HG02852 (cell line): ENCODE results near the gene KCNK4.

Source experiments
- ATAC-seq: cut with Tn5 transposase; IDR thresholded peaks from one replicate; pipeline ENCODE4 v1.9.1; 2021; ENCODE audit warnings: mild to moderate bottlenecking, moderate library complexity; ENCODE audit not compliant: unreplicated experiment

KCNK4 gene

GRCh38 chr11:64268025-64268892, 22.8 kb upstream of the KCNK4 start:
- no peak for ATAC-seq

GRCh38 chr11:64268893-64269539, 22.1 kb upstream of the KCNK4 start:
- peak; percentile 8 for ATAC-seq

DNA sequence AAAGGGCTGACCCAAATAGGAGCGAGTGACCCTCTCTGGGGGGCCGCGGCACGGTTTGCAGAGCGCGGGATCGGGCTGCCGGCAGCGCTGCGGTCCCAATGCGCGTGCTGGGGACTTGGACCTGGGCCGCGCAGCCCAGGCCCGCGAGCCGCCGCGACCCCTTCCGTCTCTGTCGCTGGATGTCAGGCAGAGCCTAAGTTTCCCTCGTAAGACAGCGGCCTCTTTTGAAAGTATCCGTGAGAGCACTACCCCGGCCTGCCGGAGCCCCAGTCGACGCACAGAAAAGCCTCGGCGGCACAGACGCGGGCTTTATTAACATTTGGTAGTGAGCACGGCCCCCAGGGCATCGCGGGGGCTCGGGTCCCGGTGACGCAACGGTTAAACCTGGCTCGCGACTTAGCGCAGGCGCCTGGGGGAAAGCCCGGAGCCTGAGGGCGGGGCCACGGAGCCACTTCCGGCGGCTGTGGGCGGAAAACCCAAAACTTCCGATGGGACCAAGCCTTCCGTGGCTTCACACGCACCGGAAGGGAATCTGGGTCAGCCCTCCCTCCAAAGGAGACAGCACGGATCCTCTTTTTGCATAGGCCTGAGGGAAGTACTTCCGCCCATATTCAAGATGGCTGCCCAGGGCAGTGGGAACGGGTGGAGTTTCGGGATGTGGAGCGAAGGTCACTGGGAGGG, 21.4 kb upstream of the KCNK4 start:
- peak; percentile 75 for ATAC-seq

DNA sequence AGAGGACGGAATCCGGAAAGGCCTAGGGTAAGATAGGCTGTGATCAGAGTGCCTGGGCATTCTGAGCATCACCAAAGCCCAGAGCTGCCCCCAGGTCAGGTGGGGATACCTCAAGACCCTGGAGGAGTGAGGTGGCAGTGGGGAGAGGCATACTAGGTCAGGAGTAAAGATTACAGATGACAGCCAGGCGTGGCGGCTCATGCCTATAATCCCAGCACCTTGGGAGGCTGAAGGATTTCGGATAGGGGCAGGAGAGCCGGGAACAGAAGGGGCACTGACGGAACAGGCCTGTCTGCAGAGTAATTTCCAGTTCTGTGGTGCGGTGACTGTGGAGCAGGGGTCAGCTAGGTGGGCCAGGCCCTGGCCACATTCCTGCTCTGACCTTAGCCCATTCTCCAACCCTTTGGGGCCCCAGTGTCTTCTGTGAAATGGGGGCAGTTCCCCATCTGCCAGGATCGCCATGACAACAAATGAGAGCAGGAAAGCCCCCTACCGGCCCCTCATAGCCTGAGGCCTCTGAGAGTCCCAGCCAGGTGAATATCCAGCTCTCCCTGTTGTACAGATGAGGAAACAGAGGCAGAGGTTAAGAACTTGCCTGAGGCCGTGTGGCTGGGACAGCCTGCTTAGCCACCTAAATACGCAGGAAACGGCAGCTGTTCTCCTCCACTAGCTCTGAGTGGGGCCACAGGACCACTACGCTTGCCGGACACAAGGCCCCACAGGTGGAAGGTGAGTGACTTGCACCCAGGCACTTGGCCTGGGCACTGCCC, 15.9 kb upstream of the KCNK4 start:
- ATAC-seq: no peak

- ATAC-seq: no peak
These were observed 15.3 kb upstream of the KCNK4 start for GRCh38 chr11:64275841-64276240.

DNA sequence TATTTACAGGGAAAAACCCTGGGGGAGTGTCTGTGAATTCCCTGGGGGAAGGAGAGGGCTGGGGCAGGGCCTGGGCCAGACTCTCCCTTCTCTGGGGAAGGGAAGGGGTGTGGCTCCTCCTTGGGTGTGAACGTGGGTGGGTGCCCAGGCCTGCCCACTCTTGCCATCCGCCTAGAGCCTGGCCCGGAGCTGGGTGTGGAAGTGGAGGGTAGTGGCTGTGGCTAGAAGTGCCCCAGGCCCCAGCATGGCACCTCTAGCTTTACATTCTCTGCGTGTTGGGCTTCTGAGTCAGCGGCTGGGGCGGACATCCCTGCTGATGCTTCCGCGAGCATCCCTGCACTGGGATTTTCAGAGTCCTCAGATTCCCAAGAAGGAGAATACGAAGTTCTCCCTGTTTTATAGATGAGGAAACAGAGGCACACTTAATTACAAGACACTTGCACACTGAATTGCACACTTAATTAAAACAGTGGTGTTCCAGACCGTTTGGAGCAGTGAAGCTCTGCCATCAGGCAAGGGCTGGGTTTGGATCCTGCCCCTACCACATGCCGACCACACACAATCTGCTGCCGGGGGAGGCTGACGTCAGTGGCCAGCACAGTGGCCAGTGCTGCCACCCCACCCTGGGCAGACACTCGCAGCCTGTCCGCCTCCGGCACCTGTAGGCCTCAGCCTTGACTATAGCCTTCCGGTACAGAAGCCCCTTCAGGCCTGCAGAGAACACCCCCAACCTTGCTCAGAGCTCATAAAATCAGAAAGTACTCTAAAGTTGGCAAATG, 14.3 kb upstream of the KCNK4 start:
- no peak for ATAC-seq

GRCh38 chr11:64278576-64279190, 12.4 kb upstream of the KCNK4 start:
- ATAC-seq: no peak

GRCh38 chr11:64281957-64282770, 8.9 kb upstream of the KCNK4 start:
- ATAC-seq: no peak

DNA sequence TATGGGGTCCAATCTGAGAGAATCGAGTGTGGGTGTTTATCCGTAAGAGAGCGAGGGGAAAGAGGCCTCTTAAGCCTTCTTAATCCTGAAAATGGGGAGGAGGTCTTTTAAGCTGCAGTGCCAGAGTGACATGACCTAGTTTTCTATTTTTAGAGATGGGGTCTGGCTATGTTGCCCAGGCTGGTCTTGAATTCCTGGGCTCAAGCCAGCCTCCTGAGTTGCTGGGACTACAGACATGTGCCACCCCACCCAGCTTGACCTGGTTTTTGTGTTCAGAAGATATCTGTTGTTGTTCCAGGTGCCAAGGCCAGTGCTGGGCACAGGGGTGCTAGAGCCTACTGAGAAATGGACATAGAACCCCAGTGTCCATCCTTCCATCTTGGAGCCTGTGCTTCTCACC, 8.0 kb upstream of the KCNK4 start:
- no peak for ATAC-seq

GRCh38 chr11:64284048-64284961, 6.8 kb upstream of the KCNK4 start, which contains the start of gene BAD:
Gene BAD (minus strand): TSS chr11:64284665. CDS start chr11:64284368, 297 bp downstream.
- peak; percentile 77 for ATAC-seq

- peak; percentile 61 for ATAC-seq
These were observed 5.9 kb upstream of the KCNK4 start, which contains the start of gene GPR137 for GRCh38 chr11:64284962-64285884. Gene GPR137 (plus strand): TSS chr11:64285848. CDS start chr11:64286525, 677 bp downstream.

GRCh38 chr11:64285885-64286800, 5.0 kb upstream of the KCNK4 start:
- no peak for ATAC-seq

- ATAC-seq: no peak
These were observed 4.3 kb upstream of the KCNK4 start for GRCh38 chr11:64286801-64287159.

DNA sequence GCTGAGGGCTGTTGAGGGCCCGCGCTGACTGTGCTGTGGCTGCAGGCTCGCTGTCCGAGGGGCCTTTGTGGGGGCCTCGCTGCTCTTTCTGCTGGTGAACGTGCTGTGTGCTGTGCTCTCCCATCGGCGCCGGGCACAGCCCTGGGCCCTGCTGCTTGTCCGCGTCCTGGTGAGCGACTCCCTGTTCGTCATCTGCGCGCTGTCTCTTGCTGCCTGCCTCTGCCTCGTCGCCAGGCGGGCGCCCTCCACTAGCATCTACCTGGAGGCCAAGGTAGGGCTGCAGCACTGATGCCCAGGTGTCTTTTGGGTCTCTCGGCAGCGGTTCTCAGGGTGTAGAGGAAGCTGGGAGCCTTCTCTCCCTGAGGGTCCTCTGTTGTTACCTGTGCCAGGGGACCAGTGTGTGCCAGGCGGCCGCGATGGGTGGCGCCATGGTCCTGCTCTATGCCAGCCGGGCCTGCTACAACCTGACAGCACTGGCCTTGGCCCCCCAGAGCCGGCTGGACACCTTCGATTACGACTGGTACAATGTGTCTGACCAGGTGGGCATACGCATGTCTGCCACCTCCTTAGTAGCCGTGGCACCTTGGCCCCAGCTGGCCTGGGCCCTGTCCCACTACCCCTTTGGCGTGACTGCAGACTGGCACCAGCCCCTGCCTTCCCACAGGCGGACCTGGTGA, 3.3 kb upstream of the KCNK4 start:
- no peak for ATAC-seq

DNA sequence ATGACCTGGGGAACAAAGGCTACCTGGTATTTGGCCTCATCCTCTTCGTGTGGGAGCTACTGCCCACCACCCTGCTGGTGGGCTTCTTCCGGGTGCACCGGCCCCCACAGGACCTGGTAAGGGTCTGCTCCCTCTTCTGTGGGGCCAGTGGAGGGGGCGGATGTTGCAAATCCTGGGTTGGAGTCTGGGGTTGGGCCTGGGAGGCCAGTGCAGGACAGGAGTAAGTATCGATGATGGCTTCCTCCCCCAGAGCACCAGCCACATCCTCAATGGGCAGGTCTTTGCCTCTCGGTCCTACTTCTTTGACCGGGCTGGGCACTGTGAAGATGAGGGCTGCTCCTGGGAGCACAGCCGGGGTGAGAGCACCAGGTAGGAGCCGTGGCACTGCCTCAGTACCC, 2.8 kb upstream of the KCNK4 start:
- ATAC-seq: no peak
